HG03521 (cell line): Measurements from ENCODE around the gene CPXM2.

Source experiments
- ATAC-seq: cut with Tn5 transposase; IDR thresholded peaks from one replicate; pipeline ENCODE4 v1.9.1; 2021; ENCODE audit warnings: mild to moderate bottlenecking, moderate library complexity; ENCODE audit not compliant: unreplicated experiment

Gene CPXM2

DNA sequence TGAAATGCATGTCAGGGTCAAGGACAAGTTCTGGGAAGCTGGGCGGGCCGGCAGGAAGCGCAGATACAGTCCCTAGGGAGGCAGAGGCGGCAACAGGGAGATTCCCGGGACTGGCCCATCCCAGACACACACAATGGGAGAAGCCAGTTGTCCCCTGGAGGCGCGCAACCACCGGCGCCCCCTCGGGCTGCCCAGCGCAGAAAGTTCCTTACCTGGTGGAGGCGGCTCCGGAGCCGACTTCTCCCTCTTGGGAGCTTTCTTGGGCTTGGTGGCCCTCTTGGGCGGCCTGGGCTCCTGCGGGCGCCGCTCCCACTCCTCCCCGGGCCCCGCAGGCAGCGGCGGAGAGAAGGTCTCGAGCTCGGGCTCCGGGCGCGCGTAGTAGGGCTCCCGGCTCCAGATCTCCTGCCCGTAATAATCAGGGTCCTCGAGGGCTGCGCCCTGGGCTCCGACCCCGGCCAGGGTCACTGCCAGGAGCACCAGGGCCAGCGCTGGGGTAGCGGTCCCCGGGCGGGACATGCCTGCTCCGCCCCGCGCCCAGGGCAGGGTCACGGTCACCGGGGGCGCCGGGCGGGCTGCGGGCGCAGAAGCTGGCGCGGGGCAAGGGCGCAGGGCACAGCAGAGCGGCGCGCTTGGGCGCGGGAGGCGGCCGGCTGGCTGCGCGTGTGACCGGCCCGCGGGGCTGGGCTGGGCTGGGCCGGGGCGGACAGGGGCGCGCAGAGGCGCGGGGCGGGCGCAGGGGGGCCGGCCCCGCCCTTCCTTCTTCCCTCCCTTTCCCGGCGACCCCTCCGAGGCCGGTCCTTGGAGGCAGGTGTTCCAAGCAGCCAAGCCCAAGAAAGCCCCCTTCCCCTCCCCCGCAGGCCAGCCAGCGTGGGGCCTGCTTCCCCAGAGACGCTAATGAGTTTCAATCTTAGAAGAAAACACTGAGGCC, at the start of gene CPXM2:
TSS of gene CPXM2 (minus strand) at position 664 of the 928 bp plus-strand sequence. CDS start at position 516, 148 bp downstream.
- ATAC-seq: no peak

GRCh38 chr10:123939591-123939990, 48.0 kb upstream of the CPXM2 start:
- ATAC-seq: no peak

- ATAC-seq: no peak
Observed at GRCh38 chr10:123938890-123939289, 47.3 kb upstream of the CPXM2 start.

- no peak for ATAC-seq
Observed at GRCh38 chr10:123936426-123936825, 44.8 kb upstream of the CPXM2 start.

DNA sequence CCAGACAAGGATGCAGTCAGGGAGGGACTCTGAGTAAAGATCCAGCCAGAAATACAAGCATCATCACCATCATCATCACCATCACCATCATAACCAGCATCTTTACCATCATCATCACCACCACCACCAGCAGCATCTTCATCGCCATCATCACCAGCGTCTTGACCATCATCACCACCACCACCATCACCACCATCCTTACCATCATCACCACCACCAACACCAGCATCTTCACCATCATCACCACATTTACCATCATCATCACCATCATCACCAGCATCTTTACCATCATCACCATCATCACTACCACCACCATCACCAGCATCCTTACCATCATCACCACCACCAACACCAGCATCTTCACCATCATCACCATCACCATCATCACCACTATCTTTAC, 44.1 kb upstream of the CPXM2 start:
- no peak for ATAC-seq

DNA sequence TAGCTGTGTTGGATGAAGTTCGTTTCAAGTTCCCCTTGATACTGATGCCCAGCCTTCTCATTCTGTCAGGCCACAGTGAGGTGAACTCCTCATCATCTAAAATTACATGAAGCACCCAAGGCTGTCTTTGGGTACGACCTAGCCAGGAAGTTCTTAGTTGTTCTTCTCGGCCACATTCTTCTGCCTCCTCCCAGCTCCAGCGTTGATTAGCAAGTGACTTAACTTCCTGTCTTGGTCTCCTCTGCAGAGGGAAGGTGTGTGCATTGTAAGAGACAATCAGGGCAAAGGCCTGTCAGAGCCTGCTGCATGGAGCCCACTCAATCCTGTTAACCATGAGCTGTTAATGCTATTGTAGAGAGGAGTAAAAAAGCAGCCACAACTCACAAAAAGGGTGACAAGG, 43.2 kb upstream of the CPXM2 start:
- ATAC-seq: no peak

- no peak for ATAC-seq
Observed at GRCh38 chr10:123930340-123931001, 38.9 kb upstream of the CPXM2 start.

GRCh38 chr10:123929791-123930190, 38.2 kb upstream of the CPXM2 start:
- ATAC-seq: no peak

- ATAC-seq: no peak
Observed at GRCh38 chr10:123928427-123928826, 36.8 kb upstream of the CPXM2 start.

- no peak for ATAC-seq
Observed at GRCh38 chr10:123926401-123927264, 35.0 kb upstream of the CPXM2 start.

DNA sequence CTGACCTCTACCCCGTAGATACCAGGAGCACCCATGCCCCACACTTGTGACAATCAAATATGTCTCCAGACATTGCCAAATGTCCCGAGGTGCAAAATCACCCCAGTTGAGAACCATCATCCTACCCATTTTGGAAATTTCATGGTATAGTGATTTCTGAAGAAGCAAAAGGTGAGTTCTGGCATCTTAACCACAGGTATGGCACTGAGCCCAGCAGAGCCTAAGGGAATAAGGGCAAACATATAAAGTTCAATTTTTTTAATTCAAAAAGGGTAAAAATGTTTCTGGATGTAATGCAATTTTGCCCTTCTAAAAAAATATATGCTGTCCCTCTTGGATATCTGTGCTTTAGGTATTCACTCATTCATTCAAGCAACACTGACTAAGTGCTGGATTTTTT, 30.5 kb upstream of the CPXM2 start:
- no peak for ATAC-seq

- ATAC-seq: no peak
Observed at GRCh38 chr10:123916775-123917174, 25.2 kb upstream of the CPXM2 start.

DNA sequence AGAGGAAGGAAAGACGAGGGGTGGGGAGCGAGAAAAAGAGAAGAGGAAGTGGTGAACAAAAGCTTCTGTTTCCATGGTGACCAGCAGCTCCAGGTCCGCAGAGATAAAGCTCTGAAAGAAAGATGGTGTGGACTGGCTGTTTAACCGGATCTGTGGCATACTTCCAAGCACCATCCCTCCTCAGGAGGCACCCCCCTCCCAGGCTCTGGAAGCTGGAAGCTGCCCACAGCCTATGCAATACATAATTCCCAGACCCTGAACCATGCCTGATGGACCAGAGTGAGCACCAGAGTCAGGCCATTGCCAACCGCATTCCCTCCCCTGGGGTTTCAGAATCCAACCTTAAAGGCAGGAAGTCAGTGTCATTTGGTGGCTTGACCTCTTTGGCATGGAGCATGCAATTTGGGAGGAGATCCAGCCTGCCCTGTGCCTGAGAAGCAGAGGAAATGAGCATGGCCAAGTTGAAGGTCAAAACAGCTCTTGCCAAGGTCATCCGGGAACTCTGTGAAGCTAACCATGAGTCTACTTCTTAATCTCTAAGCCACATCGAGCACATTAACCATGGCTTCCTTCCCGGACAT, 22.2 kb upstream of the CPXM2 start:
- ATAC-seq: no peak

GRCh38 chr10:123912871-123913270, 21.3 kb upstream of the CPXM2 start:
- no peak for ATAC-seq

- ATAC-seq: no peak
Observed at GRCh38 chr10:123912466-123912865, 20.9 kb upstream of the CPXM2 start.

DNA sequence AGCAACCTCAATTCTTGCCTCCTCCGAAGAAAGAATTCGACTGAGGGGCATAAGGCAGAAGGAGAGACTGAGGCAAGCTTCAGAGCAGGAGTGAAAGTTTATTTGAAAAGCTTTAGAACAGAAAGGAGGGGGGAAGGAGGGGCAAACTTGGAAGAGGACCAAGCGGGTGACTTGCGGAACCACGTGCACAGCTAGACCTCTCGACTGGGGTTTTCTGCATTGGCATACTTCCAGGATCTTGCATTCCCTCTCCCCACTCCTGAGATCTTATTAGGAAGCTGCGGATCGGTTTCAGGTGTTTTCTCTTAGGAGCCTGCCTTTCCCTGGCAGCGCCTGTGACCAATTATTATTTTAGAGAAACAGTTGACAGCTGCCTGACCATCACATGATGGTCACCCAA, 20.3 kb upstream of the CPXM2 start:
- no peak for ATAC-seq

DNA sequence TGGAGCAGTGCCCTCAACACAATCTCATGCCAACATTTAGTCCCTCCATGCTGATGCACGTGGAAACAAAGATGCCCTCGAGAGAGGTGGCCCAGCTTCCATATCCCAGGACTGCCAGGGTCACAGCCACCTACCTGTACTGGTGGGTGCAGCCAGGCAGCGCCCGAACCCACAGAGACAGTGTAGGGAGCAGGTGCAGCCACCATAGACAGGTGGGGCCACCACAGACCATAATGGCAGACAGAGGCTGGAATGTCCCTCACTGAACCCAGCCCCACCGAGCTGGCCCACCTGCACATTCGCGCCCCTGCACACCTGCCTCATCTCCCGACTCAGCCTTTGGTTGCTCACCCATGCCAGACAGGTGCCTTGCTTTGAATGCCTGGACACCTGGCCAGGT, 18.3 kb upstream of the CPXM2 start:
- ATAC-seq: no peak

DNA sequence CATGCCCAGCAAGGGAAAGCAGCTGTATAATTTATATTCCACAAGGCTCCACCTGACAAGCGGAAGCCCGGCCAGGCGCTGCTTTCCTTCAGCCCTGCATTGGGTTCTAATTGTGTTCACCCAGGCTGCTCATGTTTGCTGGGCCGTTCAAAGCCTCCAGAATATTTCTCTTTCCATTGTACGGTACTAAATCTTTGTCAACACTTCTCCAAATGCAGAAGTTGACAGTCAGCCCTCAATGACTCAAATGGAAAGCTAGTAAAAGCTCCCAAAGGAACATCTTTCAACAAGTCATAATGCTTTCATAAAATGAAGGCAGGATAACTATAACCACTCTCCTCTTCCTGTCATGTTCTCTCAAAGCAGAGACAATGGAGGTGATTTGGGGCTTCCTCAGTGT, 17.8 kb upstream of the CPXM2 start:
- no peak for ATAC-seq

DNA sequence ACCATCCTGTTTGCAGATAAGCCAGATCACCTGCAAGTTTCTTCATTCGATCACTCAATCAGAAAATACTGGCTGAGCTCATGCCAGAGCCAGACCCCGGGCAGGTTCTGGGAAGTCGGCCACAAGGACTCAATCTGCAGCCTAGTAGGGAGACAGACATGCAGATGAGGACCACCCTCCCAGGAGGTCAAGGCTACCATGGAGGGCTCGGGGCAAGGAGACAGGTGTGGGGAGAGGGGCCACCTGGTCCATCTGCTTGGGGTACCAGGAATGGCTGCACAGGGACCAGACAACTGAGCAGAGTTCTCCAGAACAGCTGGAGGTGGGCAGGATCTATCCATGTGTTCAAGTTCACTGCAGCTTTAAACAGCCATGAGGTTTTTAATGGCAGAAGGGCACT, 16.8 kb upstream of the CPXM2 start:
- ATAC-seq: no peak

DNA sequence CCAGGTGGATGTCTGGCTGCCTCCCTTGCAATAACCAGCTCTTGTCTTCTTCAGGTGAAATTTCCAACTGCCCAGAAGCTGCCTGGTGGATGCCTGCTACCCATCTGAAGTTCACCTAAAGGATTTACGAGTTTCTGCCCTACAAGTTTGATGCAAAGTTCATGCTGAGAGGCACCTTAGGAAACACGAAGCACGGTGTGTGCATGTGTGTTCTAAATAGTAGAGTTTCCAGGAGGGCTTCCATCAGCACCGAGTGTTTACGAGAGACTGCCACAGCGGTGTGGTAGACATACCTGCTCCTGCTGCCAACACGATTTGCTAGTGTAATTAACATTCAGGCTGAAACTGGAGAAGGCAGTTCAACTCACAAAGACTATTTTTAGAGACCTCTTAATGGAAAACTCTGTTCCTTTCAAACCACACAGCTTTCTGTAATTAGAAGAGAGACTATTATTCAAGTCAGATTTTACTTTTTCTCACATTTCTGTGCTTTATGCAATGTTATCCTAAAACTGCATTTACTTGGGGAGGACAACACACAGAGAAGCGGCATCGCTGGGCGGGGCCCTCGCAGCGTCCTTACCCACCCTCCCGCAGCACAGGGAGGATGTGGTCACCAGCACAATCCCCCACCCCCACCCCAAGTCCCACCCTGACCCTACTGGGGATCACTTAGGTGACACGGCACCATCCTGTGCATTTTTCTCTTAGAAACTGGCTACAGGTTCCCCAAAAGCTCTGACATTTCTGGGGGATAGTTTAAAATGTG, 15.5 kb upstream of the CPXM2 start:
- no peak for ATAC-seq
